ENCODE results near the gene LYVE1. TPM values are rescaled to one million over a fixed set of nuclear protein-coding genes. Genes with fewer than 3 reads are reported as not detected.

LYVE1 gene
- total RNA-seq: 10 to 100 TPM; 44.8 to 56.5 TPM
- polyA plus RNA-seq (ENCODE audit: insufficient read length in 2 of 2): 10 to 100 TPM; 12.5 to 17.8 TPM
- long read RNA-seq, donor 1, partial matches to known transcripts: 9 of 12 reads
- long read RNA-seq, donor 1, other reads (novel, unspliced or antisense): 0 of 12 reads
- long read RNA-seq, donor 2: 0 reads
- long read RNA-seq, donor 3, partial matches to known transcripts: 0 of 3 reads
- long read RNA-seq, donor 3, other reads (novel, unspliced or antisense): 0 of 3 reads
- long read RNA-seq, donor 4, transcript LYVE1-201 (6 exons, 3,273 nt): major isoform, 54 of 131 reads
- long read RNA-seq, donor 4, partial matches to known transcripts: 76 of 131 reads
- long read RNA-seq, donor 4, other reads (novel, unspliced or antisense): 0 of 131 reads

DNA sequence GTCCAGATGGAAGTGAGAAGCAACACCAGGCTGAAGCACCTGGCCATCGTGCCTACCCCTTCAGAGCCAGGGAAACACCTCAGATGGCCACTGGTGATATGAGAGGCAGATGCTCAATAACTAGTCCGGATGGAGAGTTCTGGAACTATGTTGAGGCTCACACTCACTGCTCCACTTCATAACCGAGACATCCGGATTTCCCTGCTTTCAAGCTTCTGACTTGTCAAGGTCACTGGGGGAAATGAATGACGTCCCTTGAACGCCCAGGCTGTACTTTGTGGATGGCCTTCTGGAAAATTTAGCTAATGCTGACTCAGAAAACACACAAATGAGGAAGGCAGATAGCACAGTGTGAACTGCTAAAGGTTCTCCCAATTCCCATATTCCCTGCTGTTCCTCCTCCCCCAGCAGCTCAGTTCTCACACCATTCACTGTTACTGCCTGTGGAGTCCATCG lies at the start of gene LYVE1:
TSS of gene LYVE1 (minus strand) at position 180 of the 456 bp plus-strand sequence. CDS start at position 47, 133 bp downstream.
- WGBS (ENCODE audit: insufficient coverage): 82% methylated on average over 5 of the region's 7 CpGs

DNA sequence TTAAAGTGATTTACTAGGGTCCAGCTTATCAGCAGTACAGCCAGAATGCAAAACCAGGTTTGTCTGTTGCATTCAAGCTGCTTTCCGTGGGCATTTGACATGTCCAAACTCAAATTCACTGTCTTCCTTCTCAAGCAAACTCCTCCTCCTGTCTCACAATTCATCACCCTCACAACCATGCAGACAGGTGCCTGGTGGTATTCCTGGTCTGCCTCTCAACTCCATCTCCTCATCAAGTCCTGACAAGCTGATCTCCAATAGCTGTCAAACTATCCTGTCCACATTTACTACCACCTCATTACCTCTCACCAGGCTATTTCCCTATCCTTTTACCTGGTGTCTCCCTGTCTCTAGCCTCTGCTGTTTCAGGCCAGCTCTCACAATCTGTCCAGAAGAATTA lies 49.1 kb upstream of the LYVE1 start:
- no peaks in the 10 kb centered on the region for H3K4me1 ChIP-seq (ENCODE audit: control insufficient read depth, insufficient read depth, low read length)
- H3K9me3 ChIP-seq (ENCODE audit: control insufficient read depth, insufficient read depth, low read length): no peaks in the 10 kb centered on the region
- H3K27me3 ChIP-seq (ENCODE audit: control insufficient read depth, insufficient read depth, low read length): no peaks in the 10 kb centered on the region
- 58% methylated on average over 1 of the region's 1 CpG for WGBS (ENCODE audit: insufficient coverage)
- H3K36me3 ChIP-seq (ENCODE audit: control insufficient read depth, insufficient read depth, low read length): no peaks in the 10 kb centered on the region
- no peak overlapping the region for H3K27ac ChIP-seq (ENCODE audit: low read depth, low read length)
- no peak for DNase-seq (ENCODE audit: low read depth in 4 of 6, low spot score in 6 of 6)
- no peak overlapping the region for H3K4me3 ChIP-seq (ENCODE audit: low read depth, low read length)

More for the DNA sequence above, at the start of gene LYVE1:
- Histone ChIP-seq H3K4me1 (ENCODE audit: control insufficient read depth, insufficient read depth, low read length) (no peaks in the 10 kb centered on the region), H3K36me3 (ENCODE audit: control insufficient read depth, insufficient read depth, low read length) (no peaks in the 10 kb centered on the region), H3K27me3 (ENCODE audit: control insufficient read depth, insufficient read depth, low read length) (no peaks in the 10 kb centered on the region), H3K4me3 (ENCODE audit: low read depth, low read length) (no peak within 1 kb of the TSS), H3K9me3 (ENCODE audit: control insufficient read depth, insufficient read depth, low read length) (no peaks in the 10 kb centered on the region), H3K27ac (ENCODE audit: low read depth, low read length) (peak within 1 kb of the TSS; percentile 4)
- DNase-seq (ENCODE audit: low read depth in 4 of 6, low spot score in 6 of 6): peak in 1 of 6 donors; percentile 24

DNA sequence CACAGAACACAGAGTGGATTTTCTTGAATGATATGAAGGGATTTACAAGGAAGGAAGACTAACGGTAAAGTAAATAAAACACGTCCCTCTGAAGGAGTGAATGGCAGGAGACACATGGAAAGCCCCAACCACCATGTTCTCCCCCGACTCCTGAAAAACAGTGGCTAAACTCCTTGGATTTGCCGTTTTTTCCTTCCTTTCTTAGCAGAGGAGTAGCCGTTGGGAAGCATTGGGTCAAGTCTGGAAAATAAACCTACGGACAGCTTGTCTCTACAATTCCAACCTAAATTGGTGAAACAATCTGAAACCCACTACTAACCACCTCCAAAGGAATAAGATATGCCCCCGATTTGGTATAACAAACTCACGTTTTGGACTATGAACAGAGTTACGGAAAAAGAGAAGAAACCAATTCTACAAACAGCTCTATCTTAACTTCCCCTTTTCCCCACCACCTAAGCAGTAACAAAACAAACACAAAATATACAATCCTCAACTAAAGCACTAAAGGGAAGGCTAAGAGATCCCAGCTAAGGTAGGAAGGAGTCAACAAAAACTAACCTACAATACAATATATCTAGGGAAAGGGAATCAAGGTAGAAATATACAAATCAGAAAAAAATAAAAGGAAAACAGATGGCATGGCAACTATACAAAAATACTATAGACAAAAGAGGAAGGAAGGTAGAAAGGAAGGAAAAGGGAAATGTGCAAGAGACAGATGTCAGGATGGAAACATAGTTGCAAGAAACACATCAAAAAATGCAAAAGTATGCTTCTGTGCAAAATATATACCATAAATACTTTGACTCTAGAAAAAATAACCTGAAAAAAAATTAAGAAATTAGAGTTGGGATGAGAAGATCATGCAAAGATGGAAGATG lies 43.8 kb upstream of the LYVE1 start:
- no peak overlapping the region for H3K4me3 ChIP-seq (ENCODE audit: low read depth, low read length)
- WGBS (ENCODE audit: insufficient coverage): 92% methylated on average over 6 of the region's 9 CpGs
- no peaks in the 10 kb centered on the region for H3K27me3 ChIP-seq (ENCODE audit: control insufficient read depth, insufficient read depth, low read length)
- H3K9me3 ChIP-seq (ENCODE audit: control insufficient read depth, insufficient read depth, low read length): no peaks in the 10 kb centered on the region
- H3K36me3 ChIP-seq (ENCODE audit: control insufficient read depth, insufficient read depth, low read length): no peaks in the 10 kb centered on the region
- H3K27ac ChIP-seq (ENCODE audit: low read depth, low read length): no peak overlapping the region
- H3K4me1 ChIP-seq (ENCODE audit: control insufficient read depth, insufficient read depth, low read length): peaks cover 1% of the 10 kb centered on the region
- no peak for DNase-seq (ENCODE audit: low read depth in 4 of 6, low spot score in 6 of 6)

GRCh38 chr11:10609636-10610035 lies 41.2 kb upstream of the LYVE1 start:
- H3K27ac ChIP-seq (ENCODE audit: low read depth, low read length): no peak overlapping the region
- no peak overlapping the region for H3K4me3 ChIP-seq (ENCODE audit: low read depth, low read length)
- no peaks in the 10 kb centered on the region for H3K9me3 ChIP-seq (ENCODE audit: control insufficient read depth, insufficient read depth, low read length)
- WGBS (ENCODE audit: insufficient coverage): no CpG with 5 or more reads among the region's 3 CpGs
- no peaks in the 10 kb centered on the region for H3K27me3 ChIP-seq (ENCODE audit: control insufficient read depth, insufficient read depth, low read length)
- DNase-seq (ENCODE audit: low read depth in 4 of 6, low spot score in 6 of 6): no peak
- no peaks in the 10 kb centered on the region for H3K36me3 ChIP-seq (ENCODE audit: control insufficient read depth, insufficient read depth, low read length)
- peaks cover 4% of the 10 kb centered on the region for H3K4me1 ChIP-seq (ENCODE audit: control insufficient read depth, insufficient read depth, low read length)

GRCh38 chr11:10608584-10608983 lies 40.1 kb upstream of the LYVE1 start:
- H3K4me1 ChIP-seq (ENCODE audit: control insufficient read depth, insufficient read depth, low read length): peaks cover 4% of the 10 kb centered on the region
- no peak overlapping the region for H3K27ac ChIP-seq (ENCODE audit: low read depth, low read length)
- no peaks in the 10 kb centered on the region for H3K36me3 ChIP-seq (ENCODE audit: control insufficient read depth, insufficient read depth, low read length)
- no peak overlapping the region for H3K4me3 ChIP-seq (ENCODE audit: low read depth, low read length)
- DNase-seq (ENCODE audit: low read depth in 4 of 6, low spot score in 6 of 6): no peak
- H3K27me3 ChIP-seq (ENCODE audit: control insufficient read depth, insufficient read depth, low read length): no peaks in the 10 kb centered on the region
- H3K9me3 ChIP-seq (ENCODE audit: control insufficient read depth, insufficient read depth, low read length): no peaks in the 10 kb centered on the region

DNA sequence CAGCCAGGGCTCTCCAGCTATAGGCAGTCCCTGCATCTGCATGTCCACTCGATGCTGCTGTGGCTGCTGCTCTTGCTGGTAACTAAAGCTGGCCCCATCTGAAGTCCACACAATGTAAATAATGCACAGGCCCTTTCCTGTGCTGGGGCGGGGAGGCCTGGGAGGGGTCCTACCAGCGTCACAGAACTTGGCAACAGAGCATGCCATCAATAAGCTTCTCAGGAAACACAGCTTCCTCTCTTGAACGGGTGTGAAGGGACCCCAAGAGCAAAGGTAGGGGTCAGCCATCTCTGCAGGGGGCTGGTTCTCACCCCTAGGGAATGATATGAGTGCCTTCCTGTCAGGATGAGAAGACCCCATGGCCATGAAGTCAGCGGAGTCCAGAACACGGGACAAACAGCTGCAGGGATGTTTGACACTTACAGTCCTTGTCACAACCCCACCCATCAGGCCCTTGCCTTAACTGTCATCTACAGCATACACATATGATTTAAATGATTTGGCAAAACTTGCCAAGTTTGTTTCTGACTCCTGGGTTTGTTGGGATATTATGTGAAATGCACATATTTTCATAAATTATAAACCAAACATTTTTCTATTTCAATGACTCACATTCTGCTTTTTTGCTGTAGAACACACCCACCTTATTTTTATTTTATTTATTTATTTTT lies 39.1 kb upstream of the LYVE1 start:
- no peak overlapping the region for H3K27ac ChIP-seq (ENCODE audit: low read depth, low read length)
- no peak for DNase-seq (ENCODE audit: low read depth in 4 of 6, low spot score in 6 of 6)
- H3K9me3 ChIP-seq (ENCODE audit: control insufficient read depth, insufficient read depth, low read length): no peaks in the 10 kb centered on the region
- H3K4me1 ChIP-seq (ENCODE audit: control insufficient read depth, insufficient read depth, low read length): peaks cover 4% of the 10 kb centered on the region
- H3K27me3 ChIP-seq (ENCODE audit: control insufficient read depth, insufficient read depth, low read length): no peaks in the 10 kb centered on the region
- WGBS (ENCODE audit: insufficient coverage): 56% methylated on average over 4 of the region's 6 CpGs
- no peaks in the 10 kb centered on the region for H3K36me3 ChIP-seq (ENCODE audit: control insufficient read depth, insufficient read depth, low read length)
- no peak overlapping the region for H3K4me3 ChIP-seq (ENCODE audit: low read depth, low read length)

DNA sequence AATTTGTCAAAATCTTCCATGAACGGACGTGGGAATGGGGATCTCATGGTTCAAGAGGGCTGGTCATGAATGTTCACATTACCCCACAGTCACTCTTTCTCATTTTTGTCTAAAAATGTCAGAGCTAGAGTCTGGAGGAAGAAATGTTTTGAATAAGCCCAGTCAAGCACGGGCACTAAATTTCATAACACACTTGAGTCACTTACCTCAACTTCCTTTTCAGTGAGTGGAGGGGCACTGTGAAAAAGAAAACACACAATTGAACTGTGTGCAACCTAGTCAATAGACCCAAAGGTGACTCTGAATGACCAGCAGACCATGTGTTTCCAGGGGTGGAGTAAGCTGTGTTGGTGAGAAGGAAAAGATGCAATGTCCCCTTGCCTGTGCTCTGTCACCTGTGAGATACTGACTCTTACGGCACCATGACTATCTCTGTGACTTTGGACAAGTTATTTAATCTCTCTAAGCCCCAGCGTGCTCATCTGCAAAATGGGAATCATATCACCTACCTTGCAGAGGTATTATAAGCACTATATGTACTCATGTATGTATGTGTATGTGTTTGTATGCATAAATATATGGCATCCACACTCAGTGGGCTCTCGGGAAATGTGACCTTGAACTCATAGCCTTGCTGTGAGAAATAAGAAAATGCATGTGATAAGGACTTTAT lies 38.2 kb upstream of the LYVE1 start:
- Histone ChIP-seq H3K27me3 (ENCODE audit: control insufficient read depth, insufficient read depth, low read length) (no peaks in the 10 kb centered on the region), H3K36me3 (ENCODE audit: control insufficient read depth, insufficient read depth, low read length) (no peaks in the 10 kb centered on the region), H3K9me3 (ENCODE audit: control insufficient read depth, insufficient read depth, low read length) (no peaks in the 10 kb centered on the region), H3K4me3 (ENCODE audit: low read depth, low read length) (no peak overlapping the region), H3K4me1 (ENCODE audit: control insufficient read depth, insufficient read depth, low read length) (peaks cover 4% of the 10 kb centered on the region), H3K27ac (ENCODE audit: low read depth, low read length) (no peak overlapping the region)
- WGBS (ENCODE audit: insufficient coverage): no CpG with 5 or more reads among the region's 6 CpGs
- DNase-seq (ENCODE audit: low read depth in 4 of 6, low spot score in 6 of 6): no peak

GRCh38 chr11:10605941-10606381 lies 37.5 kb upstream of the LYVE1 start:
- Histone ChIP-seq H3K27me3 (ENCODE audit: control insufficient read depth, insufficient read depth, low read length) (no peaks in the 10 kb centered on the region), H3K4me1 (ENCODE audit: control insufficient read depth, insufficient read depth, low read length) (peaks cover 4% of the 10 kb centered on the region), H3K27ac (ENCODE audit: low read depth, low read length) (no peak overlapping the region), H3K36me3 (ENCODE audit: control insufficient read depth, insufficient read depth, low read length) (no peaks in the 10 kb centered on the region), H3K9me3 (ENCODE audit: control insufficient read depth, insufficient read depth, low read length) (no peaks in the 10 kb centered on the region), H3K4me3 (ENCODE audit: low read depth, low read length) (no peak overlapping the region)
- peak in 2 of 6 donors; percentile 9 to 60 for DNase-seq (ENCODE audit: low read depth in 4 of 6, low spot score in 6 of 6)
- 44% methylated on average over 5 of the region's 6 CpGs for WGBS (ENCODE audit: insufficient coverage)

DNA sequence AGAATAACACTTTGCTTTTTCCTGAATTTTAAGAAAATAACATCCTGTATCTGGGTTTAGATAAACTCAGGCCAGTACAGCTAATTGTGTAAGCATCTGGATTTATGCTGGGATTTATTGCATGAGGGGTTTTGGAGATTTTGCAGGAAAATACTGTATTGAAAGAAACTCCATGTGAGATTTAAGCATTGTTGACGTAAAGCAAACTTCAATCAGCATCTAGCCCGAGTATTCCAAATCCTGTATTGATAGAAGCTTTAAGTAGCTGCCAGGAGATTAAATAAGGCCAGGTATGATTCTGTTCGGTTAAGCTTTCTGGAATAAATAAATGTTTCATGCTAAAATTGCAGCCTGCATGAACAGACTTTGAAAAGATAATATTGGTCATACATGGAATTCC lies 36.3 kb upstream of the LYVE1 start:
- no peaks in the 10 kb centered on the region for H3K36me3 ChIP-seq (ENCODE audit: control insufficient read depth, insufficient read depth, low read length)
- no peak overlapping the region for H3K27ac ChIP-seq (ENCODE audit: low read depth, low read length)
- H3K4me1 ChIP-seq (ENCODE audit: control insufficient read depth, insufficient read depth, low read length): peaks cover 9% of the 10 kb centered on the region
- WGBS (ENCODE audit: insufficient coverage): 86% methylated on average over 1 of the region's 3 CpGs
- H3K9me3 ChIP-seq (ENCODE audit: control insufficient read depth, insufficient read depth, low read length): no peaks in the 10 kb centered on the region
- no peaks in the 10 kb centered on the region for H3K27me3 ChIP-seq (ENCODE audit: control insufficient read depth, insufficient read depth, low read length)
- no peak for DNase-seq (ENCODE audit: low read depth in 4 of 6, low spot score in 6 of 6)
- H3K4me3 ChIP-seq (ENCODE audit: low read depth, low read length): no peak overlapping the region
